Neural progenitor cell (in vitro differentiated cells): Measurements from ENCODE around the gene PDE7B.

ENCODE experiments used
- EZH2 ChIP-seq: fragments of 200-600 bp; sonication (generic); IDR thresholded peaks from 2 replicates; pipeline ENCODE4 v1.6.1; 2017; ENCODE audit warnings: antibody characterized with exemption, mild to moderate bottlenecking, moderate library complexity
- EZH2phosphoT487 ChIP-seq: fragments of 200-600 bp; sonication (generic); IDR thresholded peaks from 2 replicates; pipeline ENCODE4 v1.6.1; 2017; ENCODE audit warnings: antibody characterized with exemption
- TF ChIP-seq, protein P1 (sequence below): fragments of 200-600 bp; sonication (generic); IDR thresholded peaks from 2 replicates; pipeline ENCODE4 v1.5.1; 2017; ENCODE audit warnings: antibody characterized with exemption, mild to moderate bottlenecking

DNA sequence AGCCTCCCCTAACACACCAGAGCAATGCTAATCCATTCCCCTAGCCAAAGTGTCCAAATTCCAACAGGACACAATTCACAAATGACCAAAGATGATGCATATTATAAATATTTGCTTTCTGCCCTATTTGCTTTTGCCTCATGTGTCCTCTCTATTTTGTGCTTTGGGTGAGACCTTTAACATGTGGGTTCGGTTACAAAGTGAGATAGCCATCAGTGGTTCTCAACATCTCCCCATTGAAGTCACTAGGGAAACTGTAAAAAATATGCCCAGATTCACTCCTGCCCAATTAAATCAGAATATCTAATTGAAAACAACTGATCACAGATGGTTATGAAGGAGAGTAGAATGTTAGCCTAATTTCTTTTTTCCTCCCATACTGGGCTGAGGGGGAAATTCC, 239.4 kb downstream of the PDE7B start:
- TF ChIP-seq, protein P1, sequence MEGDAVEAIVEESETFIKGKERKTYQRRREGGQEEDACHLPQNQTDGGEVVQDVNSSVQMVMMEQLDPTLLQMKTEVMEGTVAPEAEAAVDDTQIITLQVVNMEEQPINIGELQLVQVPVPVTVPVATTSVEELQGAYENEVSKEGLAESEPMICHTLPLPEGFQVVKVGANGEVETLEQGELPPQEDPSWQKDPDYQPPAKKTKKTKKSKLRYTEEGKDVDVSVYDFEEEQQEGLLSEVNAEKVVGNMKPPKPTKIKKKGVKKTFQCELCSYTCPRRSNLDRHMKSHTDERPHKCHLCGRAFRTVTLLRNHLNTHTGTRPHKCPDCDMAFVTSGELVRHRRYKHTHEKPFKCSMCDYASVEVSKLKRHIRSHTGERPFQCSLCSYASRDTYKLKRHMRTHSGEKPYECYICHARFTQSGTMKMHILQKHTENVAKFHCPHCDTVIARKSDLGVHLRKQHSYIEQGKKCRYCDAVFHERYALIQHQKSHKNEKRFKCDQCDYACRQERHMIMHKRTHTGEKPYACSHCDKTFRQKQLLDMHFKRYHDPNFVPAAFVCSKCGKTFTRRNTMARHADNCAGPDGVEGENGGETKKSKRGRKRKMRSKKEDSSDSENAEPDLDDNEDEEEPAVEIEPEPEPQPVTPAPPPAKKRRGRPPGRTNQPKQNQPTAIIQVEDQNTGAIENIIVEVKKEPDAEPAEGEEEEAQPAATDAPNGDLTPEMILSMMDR, result no peak
- no peak for TF ChIP-seq EZH2phosphoT487
- TF ChIP-seq EZH2, result no peak
